GM23338 (cell line): ENCODE measurements around the gene DDX41. TPM values are rescaled to one million over a fixed set of nuclear protein-coding genes. Genes with fewer than 3 reads are reported as not detected.

Source experiments
- ATAC-seq: fragments of 200-7000 bp; cut with Tn5 transposase; 3 replicates; pipeline ENCODE4 v1.9.1; 2020
- DNase-seq: peaks from one replicate; pipeline ENCODE4 v3.0.0-alpha.2; 2015; ENCODE audit warnings: low spot score
- H2AFZ ChIP-seq: fragments of 200-600 bp; sonication (generic); 2 replicates; pipeline ENCODE4 v1.8.0; 2016; ENCODE audit warnings: antibody characterized with exemption, mild to moderate bottlenecking, moderate library complexity
- H3F3A ChIP-seq: fragments of 200-600 bp; sonication (generic); replicated peaks from 2 replicates; pipeline ENCODE4 v1.8.0; 2017; ENCODE audit warnings: antibody characterized with exemption, mixed run types, low read depth
- H3K27ac ChIP-seq: fragments of 200-600 bp; sonication (generic); 2 replicates; pipeline ENCODE4 v1.6.1; 2016; ENCODE audit warnings: low read depth
- H3K27me3 ChIP-seq: fragments of 200-600 bp; sonication (generic); 2 replicates; pipeline ENCODE4 v1.8.0; 2016; ENCODE audit warnings: mild to moderate bottlenecking, mixed run types, moderate library complexity; ENCODE audit not compliant: insufficient read depth
- H3K36me3 ChIP-seq: fragments of 200-600 bp; sonication (generic); 2 replicates; pipeline ENCODE4 v1.8.0; 2016; ENCODE audit warnings: mild to moderate bottlenecking; ENCODE audit not compliant: insufficient read depth
- H3K4me1 ChIP-seq: fragments of 200-600 bp; sonication (generic); 2 replicates; pipeline ENCODE4 v1.8.0; 2016; ENCODE audit warnings: mild to moderate bottlenecking, moderate library complexity; ENCODE audit not compliant: insufficient read depth
- H3K4me2 ChIP-seq: fragments of 200-600 bp; sonication (generic); 2 replicates; pipeline ENCODE4 v1.7.1; 2017; ENCODE audit warnings: mixed run types
- H3K4me3 ChIP-seq: fragments of 200-600 bp; sonication (generic); 2 replicates; pipeline ENCODE4 v1.6.1; 2016; ENCODE audit warnings: mixed run types
- H3K79me2 ChIP-seq: fragments of 200-600 bp; sonication (generic); replicated peaks from 2 replicates; pipeline ENCODE4 v1.8.0; 2017; ENCODE audit warnings: mild to moderate bottlenecking; ENCODE audit not compliant: insufficient read depth
- H3K9me2 ChIP-seq: fragments of 200-600 bp; sonication (generic); 2 replicates; pipeline ENCODE4 v1.8.0; 2017; ENCODE audit not compliant: insufficient read depth
- H4K20me1 ChIP-seq: fragments of 200-600 bp; sonication (generic); replicated peaks from 2 replicates; pipeline ENCODE4 v1.8.0; 2017; ENCODE audit warnings: mild to moderate bottlenecking; ENCODE audit not compliant: insufficient read depth
- H3K27ac Mint-ChIP-seq: 2 replicates; pipeline ENCODE4 v1.8.0; 2020; ENCODE audit warnings: inconsistent platforms, mild to moderate bottlenecking, moderate library complexity, mixed read lengths
- H3K27me3 Mint-ChIP-seq: 3 replicates; pipeline ENCODE4 v1.8.0; 2022; ENCODE audit warnings: low read depth, mild to moderate bottlenecking, moderate library complexity, mixed read lengths, inconsistent platforms; ENCODE audit not compliant: insufficient read depth, poor library complexity
- H3K36me3 Mint-ChIP-seq: 3 replicates; pipeline ENCODE4 v1.8.0; 2021; ENCODE audit warnings: low read depth, mild to moderate bottlenecking, inconsistent platforms, moderate library complexity, mixed read lengths
- H3K4me1 Mint-ChIP-seq: 3 replicates; pipeline ENCODE4 v1.8.0; 2020; ENCODE audit warnings: mild to moderate bottlenecking, inconsistent platforms, mixed read lengths
- H3K4me3 Mint-ChIP-seq: 3 replicates; pipeline ENCODE4 v1.8.0; 2021; ENCODE audit warnings: moderate library complexity, mild to moderate bottlenecking, inconsistent platforms, mixed read lengths
- H3K9me3 Mint-ChIP-seq: 3 replicates; pipeline ENCODE4 v1.8.0; 2020; ENCODE audit warnings: moderate library complexity, mild to moderate bottlenecking, inconsistent platforms, mixed read lengths
- EZH2 ChIP-seq: fragments of 200-600 bp; sonication (generic); IDR thresholded peaks from one replicate; pipeline ENCODE4 v1.8.0; 2017; ENCODE audit warnings: antibody characterized with exemption, mild to moderate bottlenecking, low read depth; ENCODE audit not compliant: unreplicated experiment
- JUNB ChIP-seq: IDR thresholded peaks from one replicate; pipeline ENCODE4 v1.6.1; 2016; ENCODE audit warnings: antibody characterized with exemption; ENCODE audit not compliant: unreplicated experiment
- POLR2AphosphoS5 ChIP-seq: IDR thresholded peaks from 2 replicates; pipeline ENCODE4 v1.6.1; 2016; ENCODE audit warnings: antibody characterized with exemption, low read depth
- STAT1 ChIP-seq: IDR thresholded peaks from one replicate; pipeline ENCODE4 v1.6.1; 2016; ENCODE audit warnings: antibody characterized with exemption; ENCODE audit not compliant: unreplicated experiment
- ZNF331 ChIP-seq: fragments of 250-450 bp; sonication (Bioruptor Pico); IDR thresholded peaks from 2 replicates; pipeline ENCODE4 v1.5.0; 2020; ENCODE audit warnings: low read depth, mild to moderate bottlenecking, moderate library complexity
- polyA plus RNA-seq: library from polyadenylated mRNA; unstranded; fragments of >200 nt; fragmentation: Nextera tagmentation; extraction: Ambion mirVana; gene quantifications from 2 replicates; pipeline ENCODE4 v1.2.1, GENCODE V29; 2016
- total RNA-seq: library from RNA; depleted of rRNA; stranded (reverse); fragments of >200 nt; shearing (Covaris generic); gene quantifications from 2 replicates; pipeline ENCODE4 v1.2.3, GENCODE V29; 2014
- TF ChIP-seq, protein P1 (sequence below), 2 experiments: fragments of 200-600 bp in 1 of 2; sonication (generic) in 1 of 2; conservative IDR thresholded peaks; 2 replicates each; pipeline versions ENCODE4 v1.5.1 to v1.6.1; 2016 to 2017; ENCODE audit warnings: antibody characterized with exemption in 2 of 2, low read depth in 2 of 2, mild to moderate bottlenecking in 2 of 2, moderate library complexity in 1 of 2
- TF ChIP-seq, protein P2 (sequence below): fragments of 250-450 bp; sonication (Bioruptor Pico); IDR thresholded peaks from 2 replicates; pipeline ENCODE4 v1.5.0; 2020; ENCODE audit warnings: mild to moderate bottlenecking, moderate library complexity

The DDX41 gene
- total and polyA plus RNA-seq, 2 experiments from 2014 or later, result 67.1 to 139 TPM

DNA sequence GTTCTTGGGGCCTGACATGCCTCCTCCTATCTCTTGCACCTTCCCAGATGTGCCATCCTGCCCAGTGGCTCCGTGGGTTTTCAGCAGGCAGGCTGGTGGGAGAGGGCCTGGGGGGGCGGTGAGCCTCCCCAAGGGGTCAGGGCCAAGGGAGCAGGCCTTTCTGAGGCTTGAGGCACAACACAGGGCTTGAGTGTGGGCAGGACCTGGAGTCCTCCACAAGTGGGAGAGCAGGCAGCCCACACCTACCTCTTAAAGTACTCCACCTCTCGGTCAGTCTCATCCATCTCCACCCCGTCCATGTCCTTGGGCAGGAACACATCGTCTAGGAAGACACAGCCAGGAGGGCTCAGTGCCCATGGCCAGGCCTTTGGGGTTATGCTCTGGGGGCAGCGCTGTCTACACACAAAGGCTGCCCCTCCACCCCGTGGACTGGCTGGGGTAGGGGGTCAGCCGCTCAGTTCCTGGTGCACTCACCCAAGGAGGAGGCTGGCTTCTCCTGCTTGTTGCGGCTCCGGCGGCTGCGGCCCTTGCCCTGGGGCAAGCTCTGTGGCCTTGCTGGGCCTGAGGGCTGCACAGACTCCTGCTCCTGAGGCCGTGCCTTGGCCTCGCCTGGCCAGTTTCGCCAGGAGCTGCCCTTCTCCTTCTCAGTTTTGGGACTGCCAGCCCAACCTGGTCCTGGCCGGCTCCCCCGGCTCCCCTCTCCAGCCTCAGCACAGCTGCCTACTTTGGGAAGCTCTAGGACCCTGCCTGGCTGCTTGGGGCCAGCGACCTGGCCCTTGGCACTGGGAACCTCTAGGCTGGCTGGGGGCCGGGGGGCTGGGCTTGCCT, 7.2 kb upstream of the DDX41 start:
- Mint-ChIP-seq H3K27ac (no peak overlapping the region), H3K4me3 (no peak overlapping the region), H3K9me3 (no peaks in the 10 kb centered on the region), H3K4me1 (no peaks in the 10 kb centered on the region; the same call in 2 of the 3 replicates), H3K27me3 (peaks cover 9% of the 10 kb centered on the region), H3K36me3 (peaks cover 44% of the 10 kb centered on the region)
- ATAC-seq (no peak), DNase-seq (no peak)
- Histone ChIP-seq H3K4me1 (no peaks in the 10 kb centered on the region), H3K36me3 (peaks cover 12% of the 10 kb centered on the region; the same call in 1 of the 2 replicates), H2AFZ (no peak overlapping the region), H3K4me2 (no peak overlapping the region), H3K9me2 (no peaks in the 10 kb centered on the region), H4K20me1 (peaks cover 8% of the 10 kb centered on the region), H3K4me3 (no peak overlapping the region), H3K79me2 (no peaks in the 10 kb centered on the region), H3F3A (peaks cover 9% of the 10 kb centered on the region), H3K27me3 (no peaks in the 10 kb centered on the region), H3K27ac (no peak overlapping the region)
- TF ChIP-seq STAT1 (no peak), POLR2AphosphoS5 (no peak), JUNB (no peak), EZH2 (no peak), ZNF331 (CRISPR knock-in tag) (no peak)
- TF ChIP-seq, protein P1, sequence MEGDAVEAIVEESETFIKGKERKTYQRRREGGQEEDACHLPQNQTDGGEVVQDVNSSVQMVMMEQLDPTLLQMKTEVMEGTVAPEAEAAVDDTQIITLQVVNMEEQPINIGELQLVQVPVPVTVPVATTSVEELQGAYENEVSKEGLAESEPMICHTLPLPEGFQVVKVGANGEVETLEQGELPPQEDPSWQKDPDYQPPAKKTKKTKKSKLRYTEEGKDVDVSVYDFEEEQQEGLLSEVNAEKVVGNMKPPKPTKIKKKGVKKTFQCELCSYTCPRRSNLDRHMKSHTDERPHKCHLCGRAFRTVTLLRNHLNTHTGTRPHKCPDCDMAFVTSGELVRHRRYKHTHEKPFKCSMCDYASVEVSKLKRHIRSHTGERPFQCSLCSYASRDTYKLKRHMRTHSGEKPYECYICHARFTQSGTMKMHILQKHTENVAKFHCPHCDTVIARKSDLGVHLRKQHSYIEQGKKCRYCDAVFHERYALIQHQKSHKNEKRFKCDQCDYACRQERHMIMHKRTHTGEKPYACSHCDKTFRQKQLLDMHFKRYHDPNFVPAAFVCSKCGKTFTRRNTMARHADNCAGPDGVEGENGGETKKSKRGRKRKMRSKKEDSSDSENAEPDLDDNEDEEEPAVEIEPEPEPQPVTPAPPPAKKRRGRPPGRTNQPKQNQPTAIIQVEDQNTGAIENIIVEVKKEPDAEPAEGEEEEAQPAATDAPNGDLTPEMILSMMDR (conservative IDR thresholded peaks at IDR 0.05; ENCODE audit: low read depth in 2 of 2), result no peak
- TF ChIP-seq, protein P2, sequence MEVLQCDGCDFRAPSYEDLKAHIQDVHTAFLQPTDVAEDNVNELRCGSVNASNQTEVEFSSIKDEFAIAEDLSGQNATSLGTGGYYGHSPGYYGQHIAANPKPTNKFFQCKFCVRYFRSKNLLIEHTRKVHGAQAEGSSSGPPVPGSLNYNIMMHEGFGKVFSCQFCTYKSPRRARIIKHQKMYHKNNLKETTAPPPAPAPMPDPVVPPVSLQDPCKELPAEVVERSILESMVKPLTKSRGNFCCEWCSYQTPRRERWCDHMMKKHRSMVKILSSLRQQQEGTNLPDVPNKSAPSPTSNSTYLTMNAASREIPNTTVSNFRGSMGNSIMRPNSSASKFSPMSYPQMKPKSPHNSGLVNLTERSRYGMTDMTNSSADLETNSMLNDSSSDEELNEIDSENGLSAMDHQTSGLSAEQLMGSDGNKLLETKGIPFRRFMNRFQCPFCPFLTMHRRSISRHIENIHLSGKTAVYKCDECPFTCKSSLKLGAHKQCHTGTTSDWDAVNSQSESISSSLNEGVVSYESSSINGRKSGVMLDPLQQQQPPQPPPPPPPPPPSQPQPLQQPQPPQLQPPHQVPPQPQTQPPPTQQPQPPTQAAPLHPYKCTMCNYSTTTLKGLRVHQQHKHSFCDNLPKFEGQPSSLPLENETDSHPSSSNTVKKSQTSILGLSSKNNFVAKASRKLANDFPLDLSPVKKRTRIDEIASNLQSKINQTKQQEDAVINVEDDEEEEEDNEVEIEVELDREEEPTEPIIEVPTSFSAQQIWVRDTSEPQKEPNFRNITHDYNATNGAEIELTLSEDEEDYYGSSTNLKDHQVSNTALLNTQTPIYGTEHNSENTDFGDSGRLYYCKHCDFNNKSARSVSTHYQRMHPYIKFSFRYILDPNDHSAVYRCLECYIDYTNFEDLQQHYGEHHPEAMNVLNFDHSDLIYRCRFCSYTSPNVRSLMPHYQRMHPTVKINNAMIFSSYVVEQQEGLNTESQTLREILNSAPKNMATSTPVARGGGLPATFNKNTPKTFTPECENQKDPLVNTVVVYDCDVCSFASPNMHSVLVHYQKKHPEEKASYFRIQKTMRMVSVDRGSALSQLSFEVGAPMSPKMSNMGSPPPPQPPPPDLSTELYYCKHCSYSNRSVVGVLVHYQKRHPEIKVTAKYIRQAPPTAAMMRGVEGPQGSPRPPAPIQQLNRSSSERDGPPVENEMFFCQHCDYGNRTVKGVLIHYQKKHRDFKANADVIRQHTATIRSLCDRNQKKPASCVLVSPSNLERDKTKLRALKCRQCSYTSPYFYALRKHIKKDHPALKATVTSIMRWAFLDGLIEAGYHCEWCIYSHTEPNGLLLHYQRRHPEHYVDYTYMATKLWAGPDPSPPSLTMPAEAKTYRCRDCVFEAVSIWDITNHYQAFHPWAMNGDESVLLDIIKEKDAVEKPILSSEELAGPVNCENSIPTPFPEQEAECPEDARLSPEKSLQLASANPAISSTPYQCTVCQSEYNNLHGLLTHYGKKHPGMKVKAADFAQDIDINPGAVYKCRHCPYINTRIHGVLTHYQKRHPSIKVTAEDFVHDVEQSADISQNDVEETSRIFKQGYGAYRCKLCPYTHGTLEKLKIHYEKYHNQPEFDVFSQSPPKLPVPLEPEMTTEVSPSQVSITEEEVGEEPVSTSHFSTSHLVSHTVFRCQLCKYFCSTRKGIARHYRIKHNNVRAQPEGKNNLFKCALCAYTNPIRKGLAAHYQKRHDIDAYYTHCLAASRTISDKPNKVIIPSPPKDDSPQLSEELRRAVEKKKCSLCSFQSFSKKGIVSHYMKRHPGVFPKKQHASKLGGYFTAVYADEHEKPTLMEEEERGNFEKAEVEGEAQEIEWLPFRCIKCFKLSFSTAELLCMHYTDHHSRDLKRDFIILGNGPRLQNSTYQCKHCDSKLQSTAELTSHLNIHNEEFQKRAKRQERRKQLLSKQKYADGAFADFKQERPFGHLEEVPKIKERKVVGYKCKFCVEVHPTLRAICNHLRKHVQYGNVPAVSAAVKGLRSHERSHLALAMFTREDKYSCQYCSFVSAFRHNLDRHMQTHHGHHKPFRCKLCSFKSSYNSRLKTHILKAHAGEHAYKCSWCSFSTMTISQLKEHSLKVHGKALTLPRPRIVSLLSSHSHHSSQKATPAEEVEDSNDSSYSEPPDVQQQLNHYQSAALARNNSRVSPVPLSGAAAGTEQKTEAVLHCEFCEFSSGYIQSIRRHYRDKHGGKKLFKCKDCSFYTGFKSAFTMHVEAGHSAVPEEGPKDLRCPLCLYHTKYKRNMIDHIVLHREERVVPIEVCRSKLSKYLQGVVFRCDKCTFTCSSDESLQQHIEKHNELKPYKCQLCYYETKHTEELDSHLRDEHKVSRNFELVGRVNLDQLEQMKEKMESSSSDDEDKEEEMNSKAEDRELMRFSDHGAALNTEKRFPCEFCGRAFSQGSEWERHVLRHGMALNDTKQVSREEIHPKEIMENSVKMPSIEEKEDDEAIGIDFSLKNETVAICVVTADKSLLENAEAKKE, result no peak
